ENCODE measurements around the gene ASPDH. TPM values are rescaled to one million over a fixed set of nuclear protein-coding genes. Genes with fewer than 3 reads are reported as not detected.

ASPDH gene
- total RNA-seq, 1 donor from 2014 or later: not detected

GRCh38 chr19:50498219-50499056 is 15.3 kb downstream of the ASPDH start:
- Mint-ChIP-seq H3K36me3 (ENCODE audit: low read depth, unreplicated experiment) (peaks cover 14% of the 10 kb centered on the region), H3K27ac (ENCODE audit: unreplicated experiment) (no peak overlapping the region), H3K4me1 (ENCODE audit: unreplicated experiment) (no peaks in the 10 kb centered on the region), H3K4me3 (ENCODE audit: unreplicated experiment) (no peak overlapping the region), H3K9me3 (ENCODE audit: unreplicated experiment) (peaks cover 20% of the 10 kb centered on the region), H3K27me3 (ENCODE audit: unreplicated experiment) (peaks cover 9% of the 10 kb centered on the region)
- TF ChIP-seq, protein P1, sequence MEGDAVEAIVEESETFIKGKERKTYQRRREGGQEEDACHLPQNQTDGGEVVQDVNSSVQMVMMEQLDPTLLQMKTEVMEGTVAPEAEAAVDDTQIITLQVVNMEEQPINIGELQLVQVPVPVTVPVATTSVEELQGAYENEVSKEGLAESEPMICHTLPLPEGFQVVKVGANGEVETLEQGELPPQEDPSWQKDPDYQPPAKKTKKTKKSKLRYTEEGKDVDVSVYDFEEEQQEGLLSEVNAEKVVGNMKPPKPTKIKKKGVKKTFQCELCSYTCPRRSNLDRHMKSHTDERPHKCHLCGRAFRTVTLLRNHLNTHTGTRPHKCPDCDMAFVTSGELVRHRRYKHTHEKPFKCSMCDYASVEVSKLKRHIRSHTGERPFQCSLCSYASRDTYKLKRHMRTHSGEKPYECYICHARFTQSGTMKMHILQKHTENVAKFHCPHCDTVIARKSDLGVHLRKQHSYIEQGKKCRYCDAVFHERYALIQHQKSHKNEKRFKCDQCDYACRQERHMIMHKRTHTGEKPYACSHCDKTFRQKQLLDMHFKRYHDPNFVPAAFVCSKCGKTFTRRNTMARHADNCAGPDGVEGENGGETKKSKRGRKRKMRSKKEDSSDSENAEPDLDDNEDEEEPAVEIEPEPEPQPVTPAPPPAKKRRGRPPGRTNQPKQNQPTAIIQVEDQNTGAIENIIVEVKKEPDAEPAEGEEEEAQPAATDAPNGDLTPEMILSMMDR (IDR thresholded peaks at IDR 0.05; ENCODE audit: unreplicated experiment): no peak
- no peak for DNase-seq (ENCODE audit: low spot score)

DNA sequence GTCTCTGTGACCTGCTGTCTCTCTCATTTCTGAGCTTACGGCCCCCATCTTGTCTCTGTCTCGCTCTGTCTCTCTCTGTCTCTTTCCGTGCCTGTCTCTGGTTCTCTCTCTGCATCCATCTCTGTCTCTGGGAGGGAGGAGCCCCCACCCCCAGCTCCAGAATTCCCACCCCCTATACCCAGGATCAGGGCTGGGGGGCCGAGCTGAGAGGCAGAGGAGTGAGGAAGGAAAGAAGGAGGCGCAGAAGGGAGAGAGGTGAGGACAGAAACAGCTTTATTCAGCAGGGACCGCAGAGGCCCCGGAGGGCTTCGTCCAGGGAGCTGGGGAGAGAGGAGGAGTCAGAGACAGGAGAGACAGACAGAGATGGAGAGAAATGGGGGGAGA is 16.7 kb downstream of the ASPDH start:
- peaks cover 16% of the 10 kb centered on the region for H3K27me3 Mint-ChIP-seq (ENCODE audit: unreplicated experiment)
- H3K4me3 Mint-ChIP-seq (ENCODE audit: unreplicated experiment): no peak overlapping the region
- TF ChIP-seq, protein P1 (IDR thresholded peaks at IDR 0.05; ENCODE audit: unreplicated experiment): no peak

GRCh38 chr19:50496189-50497021 is 17.3 kb downstream of the ASPDH start:
- no peak overlapping the region for H3K4me3 Mint-ChIP-seq (ENCODE audit: unreplicated experiment)
- no peak for DNase-seq (ENCODE audit: low spot score)

More for the DNA sequence above, 16.7 kb downstream of the ASPDH start:
- Mint-ChIP-seq H3K4me1 (ENCODE audit: unreplicated experiment) (no peaks in the 10 kb centered on the region), H3K9me3 (ENCODE audit: unreplicated experiment) (peaks cover 26% of the 10 kb centered on the region), H3K36me3 (ENCODE audit: low read depth, unreplicated experiment) (peaks cover 15% of the 10 kb centered on the region), H3K27ac (ENCODE audit: unreplicated experiment) (no peak overlapping the region)
- no peak for DNase-seq (ENCODE audit: low spot score)

GRCh38 chr19:50495020-50495531 is 18.6 kb downstream of the ASPDH start:
- Mint-ChIP-seq H3K9me3 (ENCODE audit: unreplicated experiment) (peaks cover 34% of the 10 kb centered on the region), H3K36me3 (ENCODE audit: low read depth, unreplicated experiment) (peaks cover 29% of the 10 kb centered on the region), H3K27me3 (ENCODE audit: unreplicated experiment) (peaks cover 24% of the 10 kb centered on the region), H3K4me3 (ENCODE audit: unreplicated experiment) (no peak overlapping the region), H3K4me1 (ENCODE audit: unreplicated experiment) (no peaks in the 10 kb centered on the region), H3K27ac (ENCODE audit: unreplicated experiment) (peak overlapping the region; percentile 44)
- TF ChIP-seq, protein P1 (IDR thresholded peaks at IDR 0.05; ENCODE audit: unreplicated experiment): no peak
- DNase-seq (ENCODE audit: low spot score): no peak

More at GRCh38 chr19:50496189-50497021, 17.3 kb downstream of the ASPDH start:
- Mint-ChIP-seq H3K4me1 (ENCODE audit: unreplicated experiment) (no peaks in the 10 kb centered on the region), H3K36me3 (ENCODE audit: low read depth, unreplicated experiment) (peaks cover 21% of the 10 kb centered on the region), H3K27ac (ENCODE audit: unreplicated experiment) (peak overlapping the region; percentile 32), H3K27me3 (ENCODE audit: unreplicated experiment) (peaks cover 22% of the 10 kb centered on the region), H3K9me3 (ENCODE audit: unreplicated experiment) (peaks cover 28% of the 10 kb centered on the region)
- TF ChIP-seq, protein P1 (IDR thresholded peaks at IDR 0.05; ENCODE audit: unreplicated experiment): no peak
